GM06990 (cell line): ENCODE data around the gene CRAT.

ENCODE experiments used
- DNase-seq: peaks from one replicate; pipeline ENCODE4 v3.0.0-alpha.2; 2011; ENCODE audit not compliant: insufficient read length; ENCODE audit errors: extremely low read depth
- H3K27me3 ChIP-seq: replicated peaks from 2 replicates; pipeline ENCODE4 v1.6.0; 2011; ENCODE audit warnings: low read length; ENCODE audit not compliant: control insufficient read depth, insufficient read depth
- H3K36me3 ChIP-seq: 2 replicates; pipeline ENCODE4 v1.5.1; 2011; ENCODE audit warnings: low read length; ENCODE audit not compliant: control insufficient read depth, insufficient read depth
- H3K4me3 ChIP-seq: replicated peaks from 2 replicates; pipeline ENCODE4 v1.5.1; 2011; ENCODE audit warnings: low read depth, mild to moderate bottlenecking, control low read depth, low read length
- CTCF ChIP-seq: IDR thresholded peaks from 2 replicates; pipeline ENCODE4 v1.5.1; 2011; ENCODE audit warnings: low read length, control low read depth, mild to moderate bottlenecking, inconsistent platforms; ENCODE audit not compliant: insufficient read depth, poor library complexity, severe bottlenecking

CRAT gene

GRCh38 chr9:129080601-129081387 is 29.8 kb downstream of the CRAT start, which contains the start of gene DOLPP1:
TSS of gene DOLPP1 (plus strand) at chr9:129081111. CDS start at chr9:129081132, 21 bp downstream.
- no peak for TF ChIP-seq CTCF
- DNase-seq, result peak; percentile 99
- no peaks in the 10 kb centered on the region for H3K27me3 ChIP-seq
- H3K36me3 ChIP-seq, result peaks cover 8% of the 10 kb centered on the region
- H3K4me3 ChIP-seq, result peak within 1 kb of the TSS; percentile 94

GRCh38 chr9:129080298-129080600 is 30.3 kb downstream of the CRAT start:
- no peaks in the 10 kb centered on the region for H3K27me3 ChIP-seq
- TF ChIP-seq CTCF, result no peak
- H3K4me3 ChIP-seq, result peak overlapping the region; percentile 63
- no peak for DNase-seq
- peaks cover 4% of the 10 kb centered on the region for H3K36me3 ChIP-seq

- peaks cover under 1% of the 10 kb centered on the region for H3K36me3 ChIP-seq
- DNase-seq, result no peak
- no peak for TF ChIP-seq CTCF
- no peaks in the 10 kb centered on the region for H3K27me3 ChIP-seq
- peak overlapping the region; percentile 63 for H3K4me3 ChIP-seq
Measured at GRCh38 chr9:129079829-129080228, 30.8 kb downstream of the CRAT start.

- H3K27me3 ChIP-seq, result no peaks in the 10 kb centered on the region
- DNase-seq, result no peak
- H3K4me3 ChIP-seq, result no peak overlapping the region
- no peaks in the 10 kb centered on the region for H3K36me3 ChIP-seq
- no peak for TF ChIP-seq CTCF
Measured at GRCh38 chr9:129078691-129079503, 31.7 kb downstream of the CRAT start.

- DNase-seq, result no peak
- TF ChIP-seq CTCF, result no peak
- Histone ChIP-seq H3K4me3 (no peak overlapping the region), H3K27me3 (no peaks in the 10 kb centered on the region), H3K36me3 (no peaks in the 10 kb centered on the region; the same call in 1 of the 2 replicates)
Measured at GRCh38 chr9:129077236-129077635, 33.4 kb downstream of the CRAT start.
